Right lobe of liver (tissue), 4 donors: Measurements from ENCODE around the gene FGF14.

Experiments used
- POLR2A ChIP-seq: fragments of 450-650 bp; IDR thresholded peaks from one replicate; pipeline ENCODE4 v1.6.1; 2017; ENCODE audit warnings: antibody characterized with exemption, mild to moderate bottlenecking
- TF ChIP-seq, protein P1 (sequence below), 4 donors: fragments of 200-600 bp in 3 of 4; fragments of 450-650 bp in 1 of 4; IDR thresholded peaks; one replicate each; pipeline versions ENCODE4 v1.5.1 to v1.8.0; 2016 to 2022; ENCODE audit warnings: antibody characterized with exemption in 4 of 4, mild to moderate bottlenecking in 2 of 4
- donor health status: DM: no; HTN: no; CAD: no.
- donor health status: DM: no; HTN: no; CAD: no.
- donor health status: DM: no; HTN: yes; CAD: no.

DNA sequence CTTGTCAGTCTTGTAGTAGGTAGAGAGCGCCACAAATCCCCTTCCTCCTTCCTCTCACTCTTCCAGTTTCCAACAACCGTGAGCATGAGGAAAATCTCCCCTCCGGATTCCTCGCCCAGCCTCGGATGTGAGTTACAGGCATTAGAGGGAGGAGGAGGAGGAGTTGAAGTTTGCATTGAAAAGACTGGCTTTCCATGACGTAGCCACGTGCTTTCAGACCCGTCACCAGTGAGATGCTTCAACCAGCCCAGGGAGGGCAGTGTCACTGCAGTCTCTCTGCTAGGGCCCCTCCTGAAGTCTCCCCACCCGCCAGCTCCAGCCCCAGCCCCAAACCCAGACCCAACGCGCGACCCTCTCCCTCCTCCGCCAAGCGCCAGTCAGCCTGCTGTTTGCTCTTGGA is 442 bp upstream of the FGF14 start:
- TF ChIP-seq, protein P1, sequence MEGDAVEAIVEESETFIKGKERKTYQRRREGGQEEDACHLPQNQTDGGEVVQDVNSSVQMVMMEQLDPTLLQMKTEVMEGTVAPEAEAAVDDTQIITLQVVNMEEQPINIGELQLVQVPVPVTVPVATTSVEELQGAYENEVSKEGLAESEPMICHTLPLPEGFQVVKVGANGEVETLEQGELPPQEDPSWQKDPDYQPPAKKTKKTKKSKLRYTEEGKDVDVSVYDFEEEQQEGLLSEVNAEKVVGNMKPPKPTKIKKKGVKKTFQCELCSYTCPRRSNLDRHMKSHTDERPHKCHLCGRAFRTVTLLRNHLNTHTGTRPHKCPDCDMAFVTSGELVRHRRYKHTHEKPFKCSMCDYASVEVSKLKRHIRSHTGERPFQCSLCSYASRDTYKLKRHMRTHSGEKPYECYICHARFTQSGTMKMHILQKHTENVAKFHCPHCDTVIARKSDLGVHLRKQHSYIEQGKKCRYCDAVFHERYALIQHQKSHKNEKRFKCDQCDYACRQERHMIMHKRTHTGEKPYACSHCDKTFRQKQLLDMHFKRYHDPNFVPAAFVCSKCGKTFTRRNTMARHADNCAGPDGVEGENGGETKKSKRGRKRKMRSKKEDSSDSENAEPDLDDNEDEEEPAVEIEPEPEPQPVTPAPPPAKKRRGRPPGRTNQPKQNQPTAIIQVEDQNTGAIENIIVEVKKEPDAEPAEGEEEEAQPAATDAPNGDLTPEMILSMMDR (IDR thresholded peaks at IDR 0.05): peak in 1 of 4 donors; percentile 12
- TF ChIP-seq POLR2A: peak; percentile 34
